ENCODE results near the gene ARFRP1.
"Not testable (repeated sequence)": the region's sequence is repeated elsewhere in the genome, so short reads cannot be mapped to it uniquely, and the experiment has no call there.

The ARFRP1 gene

DNA sequence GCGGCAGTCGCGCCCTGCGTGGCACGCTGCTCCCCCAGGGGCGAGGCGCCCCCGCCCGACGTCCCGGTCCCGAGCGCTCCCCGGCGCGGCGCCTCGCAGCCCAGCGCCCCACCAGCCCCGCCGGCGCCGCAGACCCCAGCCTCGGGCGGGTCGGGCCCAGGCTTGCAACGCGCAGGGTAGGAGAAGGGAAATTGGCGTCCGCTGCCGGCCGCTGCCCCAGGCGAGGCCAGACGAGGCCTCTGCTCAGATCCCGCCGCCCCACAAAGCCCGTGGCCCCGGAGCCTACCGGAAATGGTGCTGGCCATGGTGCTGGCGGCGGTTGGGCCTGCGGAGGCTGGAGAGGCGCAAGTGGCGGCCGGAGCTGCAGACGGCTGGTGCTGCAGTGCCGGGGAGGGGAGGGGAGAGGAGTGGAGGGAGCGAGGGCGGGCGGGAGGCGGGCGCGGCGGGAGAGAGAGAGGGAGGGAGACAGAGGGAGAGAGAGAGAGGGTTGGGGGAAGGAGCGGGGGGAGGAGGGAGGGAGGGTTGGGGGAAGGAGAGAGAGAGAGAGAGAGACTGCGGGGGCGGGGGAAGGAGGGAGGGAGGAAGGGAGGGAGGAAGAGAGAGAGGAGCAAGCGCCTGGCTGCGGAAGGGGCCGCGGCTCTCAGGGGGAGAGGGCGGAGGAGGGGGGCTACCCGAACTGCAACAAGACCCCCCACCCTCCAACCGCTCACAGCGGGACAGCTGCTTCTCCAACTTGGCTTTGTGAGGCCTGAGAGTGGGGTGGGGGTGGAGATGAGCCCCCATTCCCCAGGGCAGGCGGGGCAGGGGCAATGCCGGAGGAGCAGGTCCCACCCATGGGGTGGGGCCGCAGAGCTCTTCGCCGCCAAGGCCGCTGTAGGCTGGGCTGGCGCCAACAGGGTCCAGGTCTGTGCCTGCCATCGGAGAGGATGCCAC is 54.5 kb downstream of the ARFRP1 start, which contains the start of gene STMN3:
TSS of gene STMN3 (minus strand) at position 384 of the 933 bp plus-strand sequence. CDS start at position 305, 79 bp downstream.
- DNase-seq, result peak; percentile 63

DNA sequence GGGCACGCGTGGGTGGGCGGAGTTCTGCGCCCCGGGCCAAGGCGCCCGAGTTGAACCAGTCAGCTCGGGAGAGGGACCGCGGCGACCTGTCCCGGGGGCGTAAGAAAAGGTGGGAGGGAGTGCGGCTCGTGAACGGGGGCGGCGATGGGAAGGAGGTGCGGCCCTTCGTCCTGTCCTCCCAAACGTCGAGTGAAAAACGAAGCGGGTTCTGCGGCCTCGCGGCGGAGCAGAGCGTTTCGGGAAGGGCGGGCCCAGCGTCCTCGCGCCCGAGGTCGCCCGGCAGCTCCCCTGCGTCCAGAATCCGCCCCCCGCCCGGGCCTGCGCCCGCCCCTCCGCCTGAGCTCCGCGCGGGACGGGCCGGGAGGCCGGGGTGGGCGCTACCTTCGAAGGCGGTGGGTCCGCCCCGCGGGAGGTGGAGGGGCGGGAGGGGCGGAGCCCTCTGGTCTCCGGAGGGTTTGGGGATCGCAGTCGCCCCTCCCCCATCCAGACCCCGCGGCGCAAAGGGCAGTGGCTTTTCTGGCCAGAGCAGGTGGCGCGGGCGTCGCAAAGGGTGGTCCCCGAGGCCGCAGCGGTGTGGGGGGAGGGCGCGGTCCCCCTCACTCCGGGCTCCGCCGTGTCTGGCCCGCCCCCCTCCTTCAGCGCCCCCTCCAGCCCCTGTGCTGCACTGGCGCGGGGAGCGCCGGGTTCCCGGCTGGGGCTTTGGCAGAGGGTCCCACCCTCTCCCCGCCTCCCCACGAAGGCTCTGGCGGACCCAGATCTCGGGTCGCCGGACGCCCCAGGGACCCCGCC is 55.4 kb downstream of the ARFRP1 start:
- peak; percentile 47 for DNase-seq

DNA sequence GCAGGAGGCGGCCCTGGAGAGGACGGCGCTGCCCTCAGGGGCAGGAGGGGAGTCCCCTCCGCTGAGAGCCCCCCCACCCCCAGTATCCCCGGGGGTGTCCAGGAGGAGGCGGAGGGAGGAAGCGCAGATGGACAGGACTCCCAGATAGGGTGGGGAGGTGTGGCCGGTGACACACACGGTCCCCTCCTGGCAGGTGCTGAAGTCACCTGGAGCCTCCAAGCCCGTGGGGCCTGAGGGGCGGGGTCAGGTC is 55.9 kb downstream of the ARFRP1 start:
- DNase-seq, result no peak

DNA sequence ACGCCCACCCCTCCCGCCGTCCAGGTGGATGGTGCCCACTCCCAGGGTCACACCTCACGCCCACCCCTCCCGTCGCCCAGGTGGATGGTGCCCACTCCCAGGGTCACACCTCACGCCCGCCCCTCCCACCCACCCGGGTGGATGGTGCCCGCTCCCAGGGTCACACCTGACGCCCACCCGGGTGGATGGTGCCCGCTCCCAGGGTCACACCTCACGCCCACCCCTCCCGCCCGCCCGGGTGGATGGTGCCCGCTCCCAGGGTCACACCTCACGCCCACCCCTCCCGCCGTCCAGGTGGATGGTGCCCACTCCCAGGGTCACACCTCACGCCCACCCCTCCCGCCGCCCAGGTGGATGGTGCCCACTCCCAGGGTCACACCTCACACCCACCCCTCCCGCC is 57.3 kb downstream of the ARFRP1 start:
- DNase-seq, result not testable (repeated sequence)

DNA sequence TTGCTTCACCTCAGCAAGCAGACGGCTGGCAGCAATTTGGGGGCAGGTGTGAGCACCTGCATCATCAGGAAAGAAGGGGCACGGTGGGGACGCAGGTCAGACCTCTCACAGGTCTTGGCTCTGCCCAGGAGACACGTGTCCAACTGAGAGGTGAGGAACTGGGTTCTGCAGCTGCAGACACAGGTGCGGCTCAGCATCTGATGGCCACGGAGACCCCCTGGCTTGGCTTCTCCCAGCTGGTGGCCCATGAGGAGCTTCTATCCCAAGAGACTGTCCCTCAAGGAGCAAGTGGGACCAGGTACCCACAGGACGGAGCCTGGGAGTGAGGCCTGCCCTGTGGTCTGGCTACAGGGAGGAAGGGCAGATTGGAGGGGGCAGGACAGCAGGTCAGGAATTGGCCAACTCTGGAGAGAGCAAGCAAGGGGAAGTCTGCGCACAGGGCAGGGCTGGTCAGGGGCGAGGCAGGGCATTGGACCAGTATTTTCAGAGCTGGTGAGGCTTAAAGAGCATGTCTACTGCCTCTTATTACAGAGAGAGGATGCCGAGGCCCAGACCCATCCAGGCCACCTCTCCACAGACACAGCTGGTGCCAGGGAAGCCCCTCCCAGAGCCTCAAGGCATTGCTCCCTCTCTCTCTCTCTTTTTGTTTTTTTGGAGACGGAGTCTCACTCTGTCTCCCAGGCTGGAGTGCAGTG is 58.7 kb downstream of the ARFRP1 start:
- DNase-seq, result no peak

All from activated gamma-delta T cell treated with Interleukin-2 at 50 U/mL for 16 hours (primary cell).